Measurements from ENCODE around the gene RAB20. TPM values are rescaled to one million over a fixed set of nuclear protein-coding genes. Genes with fewer than 3 reads are reported as not detected.

RAB20 gene
- total RNA-seq, 1 experiment from 2014 or later: 12.3 TPM

GRCh38 chr13:110559986-110560385, 1.5 kb downstream of the RAB20 start:
- H3K9me3 ChIP-seq (ENCODE audit: control insufficient read depth, low read depth, low read length): no peaks in the 10 kb centered on the region
- H3K4me2 ChIP-seq (ENCODE audit: insufficient read depth, insufficient read length, low read length): peak overlapping the region; percentile 88
- no peak overlapping the region for H3K9ac ChIP-seq (ENCODE audit: extremely low read depth, insufficient read length, low read length)
- no peaks in the 10 kb centered on the region; the same call in 1 of the 2 replicates for H3K27me3 ChIP-seq (ENCODE audit: insufficient read depth, low read length)
- no peak overlapping the region for H2BK5ac ChIP-seq (ENCODE audit: insufficient read length, low read length)
- no peak overlapping the region for H3T11ph ChIP-seq (ENCODE audit: low read length)
- H2BK120ac ChIP-seq (ENCODE audit: low read depth, low read length, poor library complexity, severe bottlenecking): no peak overlapping the region
- Mint-ChIP-seq H3K9me3 (peaks cover 3 to 6% of the 10 kb centered on the region in 2 experiments; a peak in 2 of 5 replicates), H3K27ac (no peak overlapping the region), H3K27me3 (ENCODE audit: low read depth) (peaks cover 15% of the 10 kb centered on the region), H3K36me3 (ENCODE audit: insufficient read depth in 1 of 3, low read depth in 3 of 3) (peaks cover 8 to 17% (median 10%) of the 10 kb centered on the region in 3 experiments), H3K4me3 (peak overlapping the region; percentile 62 to 76), H3K4me1 (peaks cover 25 to 47% of the 10 kb centered on the region in 2 experiments)
- H2BK12ac ChIP-seq (ENCODE audit: insufficient read length, low read depth, low read length): no peak overlapping the region
- no peak overlapping the region for H4K5ac ChIP-seq (ENCODE audit: insufficient read length, low read depth, low read length)
- H2AK5ac ChIP-seq (ENCODE audit: insufficient read length, low read length): no peak overlapping the region
- no peak overlapping the region for H3K18ac ChIP-seq (ENCODE audit: insufficient read length, low read depth, low read length)
- no CpG with 5 or more reads among the region's 6 CpGs for WGBS (ENCODE audit: extremely low coverage, insufficient read length, low lambda C conversion rate)
- no peaks in the 10 kb centered on the region for H4K20me1 ChIP-seq (ENCODE audit: control insufficient read depth, insufficient read depth, insufficient read length)
- H4K8ac ChIP-seq (replicated peaks; ENCODE audit: insufficient read length, low read depth, low read length): no peak overlapping the region
- H3K14ac ChIP-seq (ENCODE audit: insufficient read depth, low read length): no peak overlapping the region
- peaks cover 4% of the 10 kb centered on the region for H3K23me2 ChIP-seq (ENCODE audit: insufficient read length, low read depth, low read length, poor library complexity, severe bottlenecking)
- H2BK15ac ChIP-seq (ENCODE audit: low read depth, low read length): no peak overlapping the region
- no peak overlapping the region for H3K27ac ChIP-seq (ENCODE audit: insufficient read length, low read depth, low read length)
- H4K91ac ChIP-seq (ENCODE audit: insufficient read length, low read depth, low read length): no peak overlapping the region
- no peak overlapping the region for H3K4ac ChIP-seq (ENCODE audit: low read depth, low read length)
- peaks cover 5% of the 10 kb centered on the region; the same call in 1 of the 2 replicates for H3K79me2 ChIP-seq (ENCODE audit: insufficient read depth, low read length)
- no peak overlapping the region for H2AFZ ChIP-seq (ENCODE audit: low read length)
- no peak overlapping the region for H3K56ac ChIP-seq (ENCODE audit: insufficient read length, low read depth, low read length)
- H2BK20ac ChIP-seq (ENCODE audit: low read depth, low read length, poor library complexity, severe bottlenecking): no peak overlapping the region
- no peak for DNase-seq
- H3K4me1 ChIP-seq (ENCODE audit: insufficient read depth, low read length): peaks cover 10% of the 10 kb centered on the region; the same call in 1 of the 2 replicates
- TF ChIP-seq CTCF (conservative IDR thresholded peaks at IDR 0.05): no peak
- H3K23ac ChIP-seq (ENCODE audit: insufficient read length, low read depth, low read length): no peak overlapping the region
- no peaks in the 10 kb centered on the region for H3K79me1 ChIP-seq (ENCODE audit: insufficient read depth, low read depth, low read length, poor library complexity, severe bottlenecking)
